SU-DHL-6 (cell line): Measurements from ENCODE around the gene PLEKHA6.

Experiments used
- CTCF ChIP-seq: fragments of 200-600 bp; sonication (generic); IDR thresholded peaks from one replicate; pipeline ENCODE4 v1.5.1; 2017; ENCODE audit warnings: antibody characterized with exemption, mild to moderate bottlenecking, low read length, moderate library complexity; ENCODE audit not compliant: insufficient read depth, poor library complexity, severe bottlenecking
- EZH2phosphoT487 ChIP-seq: fragments of 200-600 bp; sonication (generic), shearing (Covaris generic); conservative IDR thresholded peaks from 2 replicates; pipeline ENCODE4 v1.6.1; 2018; ENCODE audit warnings: mild to moderate bottlenecking, antibody characterized with exemption, low read length, moderate library complexity, mixed read lengths

GRCh38 chr1:204275695-204276370 lies 83.9 kb downstream of the PLEKHA6 start:
- TF ChIP-seq EZH2phosphoT487 (no peak), CTCF (no peak)
